ENCODE results near the gene CNTN2.

The CNTN2 gene

GRCh38 chr1:205042911-205043806, at the start of gene CNTN2:
TSS of gene CNTN2 (plus strand) at chr1:205043212. CDS start at chr1:205053186, 9,974 bp downstream.
- no peak for DNase-seq

GRCh38 chr1:204994086-204994862, 48.7 kb upstream of the CNTN2 start:
- DNase-seq: no peak

- no peak for DNase-seq
Observed at GRCh38 chr1:204996981-204997380, 46.0 kb upstream of the CNTN2 start.

- DNase-seq: no peak
Observed at GRCh38 chr1:204997591-204998355, 45.2 kb upstream of the CNTN2 start.

- no peak for DNase-seq
Observed at GRCh38 chr1:205001162-205001561, 41.9 kb upstream of the CNTN2 start.

GRCh38 chr1:205002705-205003104, 40.3 kb upstream of the CNTN2 start:
- no peak for DNase-seq

GRCh38 chr1:205003358-205004131, 39.5 kb upstream of the CNTN2 start:
- no peak for DNase-seq

- DNase-seq: no peak
Observed at GRCh38 chr1:205004351-205004750, 38.7 kb upstream of the CNTN2 start.

- no peak for DNase-seq
Observed at GRCh38 chr1:205008896-205009295, 34.1 kb upstream of the CNTN2 start.

GRCh38 chr1:205009670-205010069, 33.3 kb upstream of the CNTN2 start:
- DNase-seq: no peak

- no peak for DNase-seq
Observed at GRCh38 chr1:205012391-205013140, 30.4 kb upstream of the CNTN2 start.

GRCh38 chr1:205013683-205014367, 29.2 kb upstream of the CNTN2 start:
- no peak for DNase-seq

- DNase-seq: no peak
Observed at GRCh38 chr1:205014783-205015182, 28.2 kb upstream of the CNTN2 start.

GRCh38 chr1:205015241-205015640, 27.8 kb upstream of the CNTN2 start:
- no peak for DNase-seq

- no peak for DNase-seq
Observed at GRCh38 chr1:205016075-205016474, 26.9 kb upstream of the CNTN2 start.

GRCh38 chr1:205016584-205016983, 26.4 kb upstream of the CNTN2 start:
- no peak for DNase-seq

- no peak for DNase-seq
Observed at GRCh38 chr1:205017001-205017400, 26.0 kb upstream of the CNTN2 start.

GRCh38 chr1:205017766-205018165, 25.2 kb upstream of the CNTN2 start:
- DNase-seq: no peak

- no peak for DNase-seq
Observed at GRCh38 chr1:205018381-205018780, 24.6 kb upstream of the CNTN2 start.

- no peak for DNase-seq
Observed at GRCh38 chr1:205020466-205020865, 22.5 kb upstream of the CNTN2 start.

GRCh38 chr1:205024679-205025078, 18.3 kb upstream of the CNTN2 start:
- DNase-seq: no peak

Data from stimulated activated CD4-positive, alpha-beta T cell treated with anti-CD3 and anti-CD28 coated beads, Interleukin-1b, Interleukin-23, amount 100 ng/mL, for 48 hours (primary cell).